ENCODE measurements around the gene KPNA3. TPM values are rescaled to one million over a fixed set of nuclear protein-coding genes. Genes with fewer than 3 reads are reported as not detected.

KPNA3 gene
- total RNA-seq, 1 experiment from 2014 or later, result 14.4 TPM

DNA sequence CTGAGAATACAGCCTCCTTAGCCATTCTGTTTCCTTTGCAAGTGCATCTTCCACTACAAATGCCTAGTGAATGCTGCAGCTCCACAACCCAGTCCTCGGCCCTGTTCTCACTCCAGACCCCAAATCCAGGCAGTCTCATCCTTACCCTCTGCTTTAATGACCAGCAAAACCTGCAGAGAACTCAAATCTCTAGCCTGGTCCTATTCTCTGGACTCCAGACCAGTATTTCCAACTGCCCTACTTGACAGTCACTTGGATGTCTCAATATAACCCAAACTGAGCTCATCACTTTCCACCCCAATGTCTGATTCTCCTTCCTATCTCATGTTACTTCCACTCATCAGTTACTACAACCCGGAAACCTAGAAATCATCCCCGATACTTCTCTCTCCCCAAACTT is 98.6 kb downstream of the KPNA3 start:
- Histone ChIP-seq H3F3A (ENCODE audit: low read length, unreplicated experiment) (no peaks in the 10 kb centered on the region), H3K4me1 (ENCODE audit: insufficient read depth, low read length) (peaks cover 28% of the 10 kb centered on the region), H3K9ac (ENCODE audit: low read length) (no peak overlapping the region), H3K79me2 (ENCODE audit: low read length) (peaks cover 22% of the 10 kb centered on the region), H3K27me3 (ENCODE audit: low read length) (no peaks in the 10 kb centered on the region), H3K4me2 (ENCODE audit: low read length) (no peak overlapping the region), H3K27ac (ENCODE audit: low read length) (peak overlapping the region; percentile 28), H4K20me1 (ENCODE audit: low read length) (peaks cover 15% of the 10 kb centered on the region; the same call in 1 of the 2 replicates), H2AFZ (ENCODE audit: low read length) (no peak overlapping the region), H3K9me2 (replicated peaks; ENCODE audit: low read length) (no peaks in the 10 kb centered on the region), H3K36me3 (ENCODE audit: low read depth, low read length) (no peaks in the 10 kb centered on the region), H3K4me3 (ENCODE audit: low read length) (no peak overlapping the region), H3K9me3 (ENCODE audit: low read length) (no peaks in the 10 kb centered on the region)
- ChIA-PET POLR2A (ENCODE audit: unreplicated experiment) (no interaction called here), CTCF (no interaction called here)
- intact Hi-C loops (cut with micrococcal nuclease), result loop anchor here (1.0 kb wide), 1 partner anchor 38 kb away; no protein-coding TSS in a partner anchor
- ATAC-seq (no peak), DNase-seq (no peak)
- TF ChIP-seq EZH2 (IDR thresholded peaks at IDR 0.05; ENCODE audit: low read length, unreplicated experiment), result no peak
- BruUV-seq (replicated peaks), result no TSS peak

DNA sequence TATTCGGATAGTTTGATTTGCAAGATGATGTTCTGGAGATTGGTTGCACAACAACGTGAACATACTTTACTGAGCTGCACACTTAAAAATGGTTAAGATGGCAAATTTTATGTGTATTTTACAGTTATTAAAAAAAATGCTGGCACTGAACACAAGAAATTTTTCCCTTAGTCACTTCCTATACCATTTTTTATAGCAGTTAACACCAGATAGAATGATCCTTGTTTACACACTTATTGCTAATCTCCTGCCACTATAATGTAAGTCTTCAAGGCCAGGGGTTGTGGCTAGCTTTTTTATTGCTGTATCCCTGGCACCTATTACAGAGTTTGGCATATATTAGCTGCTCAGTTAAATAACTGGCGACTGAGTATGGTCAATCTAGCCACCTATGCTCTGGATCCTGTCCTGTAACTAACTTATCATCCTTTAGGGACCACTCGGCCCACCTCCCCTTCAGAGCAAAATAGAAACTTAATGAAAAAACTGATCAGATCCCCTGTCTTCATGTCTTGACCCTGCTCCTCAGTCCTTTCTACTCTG is 99.2 kb downstream of the KPNA3 start:
- intact Hi-C loops (cut with micrococcal nuclease), result loop anchor here (1.0 kb wide), 1 partner anchor 39 kb away; no protein-coding TSS in a partner anchor
- Histone ChIP-seq H4K20me1 (ENCODE audit: low read length) (peaks cover 17% of the 10 kb centered on the region; the same call in 1 of the 2 replicates), H3K4me1 (ENCODE audit: insufficient read depth, low read length) (peaks cover 30% of the 10 kb centered on the region), H3K36me3 (ENCODE audit: low read depth, low read length) (no peaks in the 10 kb centered on the region), H3K27ac (ENCODE audit: low read length) (peak overlapping the region; percentile 28), H3K9ac (ENCODE audit: low read length) (no peak overlapping the region), H3F3A (ENCODE audit: low read length, unreplicated experiment) (no peaks in the 10 kb centered on the region), H3K9me3 (ENCODE audit: low read length) (no peaks in the 10 kb centered on the region), H3K79me2 (ENCODE audit: low read length) (peaks cover 27% of the 10 kb centered on the region), H3K4me2 (ENCODE audit: low read length) (no peak overlapping the region), H3K9me2 (replicated peaks; ENCODE audit: low read length) (no peaks in the 10 kb centered on the region), H2AFZ (ENCODE audit: low read length) (no peak overlapping the region), H3K27me3 (ENCODE audit: low read length) (no peaks in the 10 kb centered on the region), H3K4me3 (ENCODE audit: low read length) (no peak overlapping the region)
- TF ChIP-seq EZH2 (IDR thresholded peaks at IDR 0.05; ENCODE audit: low read length, unreplicated experiment) (no peak), EZH2phosphoT487 (IDR thresholded peaks at IDR 0.05; ENCODE audit: borderline replicate concordance, low read length) (no peak)
- TF ChIP-seq, protein P1, sequence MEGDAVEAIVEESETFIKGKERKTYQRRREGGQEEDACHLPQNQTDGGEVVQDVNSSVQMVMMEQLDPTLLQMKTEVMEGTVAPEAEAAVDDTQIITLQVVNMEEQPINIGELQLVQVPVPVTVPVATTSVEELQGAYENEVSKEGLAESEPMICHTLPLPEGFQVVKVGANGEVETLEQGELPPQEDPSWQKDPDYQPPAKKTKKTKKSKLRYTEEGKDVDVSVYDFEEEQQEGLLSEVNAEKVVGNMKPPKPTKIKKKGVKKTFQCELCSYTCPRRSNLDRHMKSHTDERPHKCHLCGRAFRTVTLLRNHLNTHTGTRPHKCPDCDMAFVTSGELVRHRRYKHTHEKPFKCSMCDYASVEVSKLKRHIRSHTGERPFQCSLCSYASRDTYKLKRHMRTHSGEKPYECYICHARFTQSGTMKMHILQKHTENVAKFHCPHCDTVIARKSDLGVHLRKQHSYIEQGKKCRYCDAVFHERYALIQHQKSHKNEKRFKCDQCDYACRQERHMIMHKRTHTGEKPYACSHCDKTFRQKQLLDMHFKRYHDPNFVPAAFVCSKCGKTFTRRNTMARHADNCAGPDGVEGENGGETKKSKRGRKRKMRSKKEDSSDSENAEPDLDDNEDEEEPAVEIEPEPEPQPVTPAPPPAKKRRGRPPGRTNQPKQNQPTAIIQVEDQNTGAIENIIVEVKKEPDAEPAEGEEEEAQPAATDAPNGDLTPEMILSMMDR (conservative IDR thresholded peaks at IDR 0.05; ENCODE audit: low read depth, low read length), result no peak
- POLR2A ChIA-PET (ENCODE audit: unreplicated experiment), result no interaction called here
- DNase-seq, result peak; percentile 76
- no TSS peak for BruUV-seq (replicated peaks)
- CTCF ChIA-PET, result interaction anchor here (0.6 kb wide), 1 partner anchor 100 kb away, joined by 3 read pairs; the partner anchor contains the start of gene KPNA3
- ATAC-seq, result peak; percentile 45

- DNase-seq (peak; percentile 92), ATAC-seq (peak; percentile 88)
- no peaks in the 10 kb centered on the region for H3K9me3 ChIP-seq (ENCODE audit: low read length)
- no peak for TF ChIP-seq EZH2 (IDR thresholded peaks at IDR 0.05; ENCODE audit: low read length, unreplicated experiment)
- TF ChIP-seq, protein P1 (conservative IDR thresholded peaks at IDR 0.05; ENCODE audit: low read depth, low read length), result no peak
- TF ChIP-seq EZH2phosphoT487 (IDR thresholded peaks at IDR 0.05; ENCODE audit: borderline replicate concordance, low read length), result no peak
- H3K4me1 ChIP-seq (ENCODE audit: insufficient read depth, low read length), result peaks cover 30% of the 10 kb centered on the region
- no peaks in the 10 kb centered on the region for H3F3A ChIP-seq (ENCODE audit: low read length, unreplicated experiment)
- H3K27me3 ChIP-seq (ENCODE audit: low read length), result no peaks in the 10 kb centered on the region
- H2AFZ ChIP-seq (ENCODE audit: low read length), result peak within 1 kb of the TSS; percentile 70
- POLR2A ChIA-PET (ENCODE audit: unreplicated experiment), result interaction anchor here (0.6 to 1.0 kb wide), 3 partner anchors 9 to 102 kb away, joined by 3 to 14 read pairs (median 7); no protein-coding TSS in a partner anchor
- CTCF ChIA-PET, result interaction anchor here (0.6 to 1.4 kb wide), 4 partner anchors 17 to 245 kb away, joined by 3 to 5 read pairs (median 4); partner anchors contain the start of gene SPRYD7
- no TSS peak for BruUV-seq (replicated peaks)
- peak within 1 kb of the TSS; percentile 85 for H3K27ac ChIP-seq (ENCODE audit: low read length)
- no peaks in the 10 kb centered on the region for H3K36me3 ChIP-seq (ENCODE audit: low read depth, low read length)
- peak within 1 kb of the TSS; percentile 99 for H3K4me2 ChIP-seq (ENCODE audit: low read length)
- intact Hi-C loops (cut with micrococcal nuclease), result loop anchor here (2.0 kb wide), 1 partner anchor 102 kb away; the partner anchor contains the start of gene KPNA3
- H3K9me2 ChIP-seq (replicated peaks; ENCODE audit: low read length), result no peaks in the 10 kb centered on the region
- peaks cover 17% of the 10 kb centered on the region; the same call in 1 of the 2 replicates for H4K20me1 ChIP-seq (ENCODE audit: low read length)
- peaks cover 47% of the 10 kb centered on the region for H3K79me2 ChIP-seq (ENCODE audit: low read length)
- H3K4me3 ChIP-seq (ENCODE audit: low read length), result peak within 1 kb of the TSS; percentile 98
- peak within 1 kb of the TSS; percentile 89 for H3K9ac ChIP-seq (ENCODE audit: low read length)
Observed at GRCh38 chr13:49690995-49691784, 101.3 kb downstream of the KPNA3 start, which contains the start of gene EBPL. Gene EBPL, minus strand, starts transcription at chr13:49691486. Its CDS starts 62 bp downstream, at chr13:49691424.
